HepG2 (cell line): ENCODE results near the gene CNNM1. TPM values are rescaled to one million over a fixed set of nuclear protein-coding genes. Genes with fewer than 3 reads are reported as not detected.

ENCODE experiments used
- ATAC-seq: fragments of 200-7000 bp; cut with Tn5 transposase; 3 replicates; pipeline ENCODE4 v1.9.1; 2020; ENCODE audit warnings: mild to moderate bottlenecking, moderate library complexity
- BruUV-seq: library from RNA; stranded (reverse); fragments of 400-500 nt; replicated peaks from 2 replicates; lab custom pipeline; 2021; lab: Mats Ljungman, UMichigan
- CTCF ChIA-PET: fragments of 300-600 bp; formaldehyde crosslinking; extraction: SDS; loops from one replicate; lab custom pipeline; 2021; ENCODE audit warnings: low total read pairs, inconsistent platforms, low intra/inter-chr PET ratio; lab: Yijun Ruan, JAX
- POLR2A ChIA-PET: fragments of 350-600 bp; sonication (Branson Sonifier 250); formaldehyde crosslinking; loops from one replicate; lab custom pipeline; 2020; ENCODE audit warnings: antibody characterized with exemption, inconsistent platforms; lab: Yijun Ruan, JAX
- DNase-seq: peaks from one replicate; pipeline ENCODE4 v3.0.0-alpha.2; 2015; ENCODE audit warnings: low spot score
- FAIRE-seq: peaks from 3 replicates; lab custom pipeline; 2011; peaks lifted over from hg19 to GRCh38; lab: Jason Lieb, UNC
- H2AFZ ChIP-seq: one replicate; pipeline ENCODE4 v1.6.1; 2011; ENCODE audit warnings: low read length, inconsistent platforms
- H3K27ac ChIP-seq: fragments of 300-600 bp; 3 replicates; pipeline ENCODE4 v1.8.0; 2011; ENCODE audit warnings: mixed run types, mild to moderate bottlenecking, mixed read lengths, low read length, inconsistent platforms; ENCODE audit not compliant: insufficient read depth; ENCODE audit errors: extremely low read length
- H3K27me3 ChIP-seq, 2 experiments: fragments of 200-600 bp in 1 of 2; 2 replicates in 1 of 2; 3 replicates in 1 of 2; pipeline versions ENCODE4 v1.6.0 to v1.8.0; 2011; ENCODE audit warnings: low read length in 2 of 2, mild to moderate bottlenecking in 2 of 2, moderate library complexity in 2 of 2, inconsistent platforms in 1 of 2; ENCODE audit not compliant: insufficient read depth in 2 of 2, control insufficient read depth in 1 of 2
- H3K36me3 ChIP-seq, 2 experiments: fragments of 200-600 bp in 1 of 2; replicated peaks in 1 of 2; 2 replicates in 1 of 2; 3 replicates in 1 of 2; pipeline versions ENCODE4 v1.5.1 to v1.8.0; 2011; ENCODE audit warnings: low read length in 2 of 2, inconsistent platforms in 1 of 2; ENCODE audit not compliant: insufficient read depth in 2 of 2, control insufficient read depth in 1 of 2
- H3K4me1 ChIP-seq: 2 replicates; pipeline ENCODE4 v1.5.1; 2012; ENCODE audit warnings: low read length, inconsistent platforms; ENCODE audit not compliant: insufficient read depth
- H3K4me2 ChIP-seq: 2 replicates; pipeline ENCODE4 v1.6.0; 2011; ENCODE audit warnings: low read depth, low read length, inconsistent platforms
- H3K4me3 ChIP-seq, 3 experiments: fragments of 200-600 bp in 1 of 3; sonication (generic), shearing (Covaris generic) in 1 of 3; replicated peaks in 1 of 3; 2 replicates each; pipeline ENCODE4 v1.5.1; 2011 to 2016; ENCODE audit warnings: low read length in 3 of 3, inconsistent platforms in 2 of 3, low read depth in 2 of 3, mild to moderate bottlenecking in 2 of 3, control low read depth in 1 of 3, mixed read lengths in 1 of 3; ENCODE audit not compliant: insufficient read depth in 1 of 3
- H3K79me2 ChIP-seq: one replicate; pipeline ENCODE4 v1.6.1; 2011; ENCODE audit warnings: low read length, inconsistent platforms; ENCODE audit not compliant: insufficient read depth
- H3K9ac ChIP-seq: 2 replicates; pipeline ENCODE4 v1.6.0; 2011; ENCODE audit warnings: mild to moderate bottlenecking, low read depth, low read length, inconsistent platforms; ENCODE audit not compliant: insufficient read depth
- H3K9me3 ChIP-seq: 2 replicates; pipeline ENCODE4 v1.5.1; 2012; ENCODE audit warnings: mild to moderate bottlenecking, low read length
- H4K20me1 ChIP-seq: 2 replicates; pipeline ENCODE4 v1.6.0; 2011; ENCODE audit warnings: inconsistent platforms, mild to moderate bottlenecking, low read length, moderate library complexity; ENCODE audit not compliant: insufficient read depth
- CBFB ChIP-seq: sonication (generic); formaldehyde crosslinking; IDR thresholded peaks from 2 replicates; pipeline ENCODE4 v1.4.0; 2020; ENCODE audit warnings: missing genetic modification reagents
- DNMT3B ChIP-seq: conservative IDR thresholded peaks from 2 replicates; pipeline ENCODE4 v1.6.1; 2016; ENCODE audit warnings: missing biosample characterization, control low read depth
- MBNL3 ChIP-seq: fragments of 250-450 bp; sonication (Bioruptor Pico); conservative IDR thresholded peaks from 2 replicates; pipeline ENCODE4 v1.8.0; 2022; ENCODE audit warnings: mild to moderate bottlenecking, inconsistent platforms
- RBM39 ChIP-seq: fragments of 200-400 bp; formaldehyde crosslinking; IDR thresholded peaks from one replicate; pipeline ENCODE4 v1.6.1; 2018; ENCODE audit warnings: antibody characterized with exemption, mild to moderate bottlenecking, low read depth, low read length; ENCODE audit not compliant: poor library complexity, severe bottlenecking
- RFX3 ChIP-seq: IDR thresholded peaks from 2 replicates; pipeline ENCODE4 v1.6.1; 2016; ENCODE audit warnings: missing biosample characterization, missing genetic modification reagents
- SALL1 ChIP-seq: sonication (generic); formaldehyde crosslinking; IDR thresholded peaks from 2 replicates; pipeline ENCODE4 v1.8.0; 2022; ENCODE audit warnings: mild to moderate bottlenecking, missing genetic modification reagents
- SMARCC2 ChIP-seq: fragments of 450-650 bp; IDR thresholded peaks from 2 replicates; pipeline ENCODE4 v1.6.1; 2017; ENCODE audit warnings: antibody characterized with exemption, mild to moderate bottlenecking
- SMC3 ChIP-seq: IDR thresholded peaks from 2 replicates; pipeline ENCODE4 v1.6.1; 2011; ENCODE audit warnings: low read length, improper control_type of control experiment
- STAG1 ChIP-seq: sonication (generic); formaldehyde crosslinking; IDR thresholded peaks from 2 replicates; pipeline ENCODE4 v1.4.0; 2020; ENCODE audit warnings: missing genetic modification reagents
- TCF12 ChIP-seq, 2 experiments: fragments of 450-650 bp in 1 of 2; sonication (generic) in 1 of 2; formaldehyde crosslinking in 1 of 2; IDR thresholded peaks; 2 replicates each; pipeline versions ENCODE4 v1.6.1 to v1.8.0; 2017 to 2022; ENCODE audit warnings: antibody characterized with exemption in 1 of 2, mild to moderate bottlenecking in 1 of 2, missing genetic modification reagents in 1 of 2, moderate library complexity in 1 of 2
- TCF7 ChIP-seq: sonication (generic); IDR thresholded peaks from 2 replicates; pipeline ENCODE4 v1.6.1; 2016; ENCODE audit warnings: antibody characterized with exemption, low read depth
- ZBTB1 ChIP-seq: sonication (generic); formaldehyde crosslinking; IDR thresholded peaks from 2 replicates; pipeline ENCODE4 v1.4.0; 2020; ENCODE audit warnings: missing genetic modification reagents, borderline replicate concordance
- ZMYM4 ChIP-seq: sonication (generic); formaldehyde crosslinking; IDR thresholded peaks from 2 replicates; pipeline ENCODE4 v1.8.1; 2023; ENCODE audit warnings: mild to moderate bottlenecking, missing genetic modification reagents
- ZNF17 ChIP-seq: sonication (generic); formaldehyde crosslinking; IDR thresholded peaks from 2 replicates; pipeline ENCODE4 v1.5.0; 2020; ENCODE audit warnings: mild to moderate bottlenecking, missing genetic modification reagents
- ZNF44 ChIP-seq: sonication (generic); formaldehyde crosslinking; IDR thresholded peaks from 2 replicates; pipeline ENCODE4 v1.5.1; 2020; ENCODE audit warnings: mild to moderate bottlenecking, missing genetic modification reagents
- WGBS: methylation state at CpG from one replicate; pipeline ENCODE4 v1.1.6; 2017; ENCODE audit warnings: low lambda C conversion rate; 5-methylcytosine and 5-hydroxymethylcytosine counted together
- in situ Hi-C: cut with HindIII; loops from 2 replicates; pipeline ENCODE4 v1.10.0; 2017; ENCODE audit warnings: low pct_unique_long_range_greater_than_20kb; ENCODE audit not compliant: extremely low pct_ligation_motif_present
- intact Hi-C: fragments of 100-400 bp; cut with micrococcal nuclease; formaldehyde crosslinking; loops from one replicate; pipeline ENCODE4 v1.10.0; 2022; ENCODE audit not compliant: unreplicated experiment
- polyA plus RNA-seq, 8 experiments: library from polyadenylated mRNA; depleted of rRNA in 3 of 8; stranded (reverse) in 7 of 8; unstranded in 1 of 8; fragments of >200 nt; fragmentation: Illumina TruSeq in 4 of 8; extraction: Trizol in 4 of 8; gene quantifications; 2 replicates each; pipeline versions ENCODE4 v1.2.1 to v1.2.3, GENCODE V29; 2011 to 2016; ENCODE audit warnings: low read depth in 4 of 8, missing spikeins in 1 of 8, mixed read lengths in 1 of 8; ENCODE audit not compliant: insufficient read depth in 1 of 8
- total RNA-seq, 5 experiments: library from RNA; depleted of rRNA; stranded (reverse); fragments of >200 nt; fragmentation: Illumina TruSeq; extraction: Trizol; gene quantifications; 2 replicates each; pipeline ENCODE4 v1.2.3, GENCODE V29; 2016; ENCODE audit warnings: low read depth in 1 of 5
- TF ChIP-seq, protein P1 (sequence below): sonication (generic); formaldehyde crosslinking; IDR thresholded peaks from 2 replicates; pipeline ENCODE4 v1.9.0; 2021; ENCODE audit warnings: mild to moderate bottlenecking, missing genetic modification reagents
- TF ChIP-seq, protein P2 (sequence below): sonication (generic); formaldehyde crosslinking; IDR thresholded peaks from 2 replicates; pipeline ENCODE4 v1.5.0; 2020; ENCODE audit warnings: mild to moderate bottlenecking, missing genetic modification reagents, moderate library complexity

The CNNM1 gene
- total and polyA plus RNA-seq, 2 of the 13 experiments (the other 11 are each of a cell fraction or from before 2014, with no cell fraction given): 4.3 to 9.6 TPM

- Histone ChIP-seq H3K9me3 (no peaks in the 10 kb centered on the region), H3K27ac (no peak overlapping the region), H3K4me3 (no peak overlapping the region), H2AFZ (no peak overlapping the region), H4K20me1 (peaks cover 4% of the 10 kb centered on the region; the same call in 1 of the 2 replicates), H3K36me3 (peaks cover 47 to 74% of the 10 kb centered on the region in 2 experiments), H3K27me3 (no peaks in the 10 kb centered on the region), H3K4me2 (no peak overlapping the region), H3K79me2 (peaks cover 16% of the 10 kb centered on the region), H3K9ac (no peak overlapping the region), H3K4me1 (peaks cover 4% of the 10 kb centered on the region)
- in situ Hi-C loops: no loop called here
- DNase-seq (no peak), FAIRE-seq (no peak), ATAC-seq (peak; percentile 54)
- 98% methylated on average over 3 of the region's 3 CpGs for WGBS
- intact Hi-C loops: no loop called here
- BruUV-seq: no TSS peak
- TF ChIP-seq, protein P1, sequence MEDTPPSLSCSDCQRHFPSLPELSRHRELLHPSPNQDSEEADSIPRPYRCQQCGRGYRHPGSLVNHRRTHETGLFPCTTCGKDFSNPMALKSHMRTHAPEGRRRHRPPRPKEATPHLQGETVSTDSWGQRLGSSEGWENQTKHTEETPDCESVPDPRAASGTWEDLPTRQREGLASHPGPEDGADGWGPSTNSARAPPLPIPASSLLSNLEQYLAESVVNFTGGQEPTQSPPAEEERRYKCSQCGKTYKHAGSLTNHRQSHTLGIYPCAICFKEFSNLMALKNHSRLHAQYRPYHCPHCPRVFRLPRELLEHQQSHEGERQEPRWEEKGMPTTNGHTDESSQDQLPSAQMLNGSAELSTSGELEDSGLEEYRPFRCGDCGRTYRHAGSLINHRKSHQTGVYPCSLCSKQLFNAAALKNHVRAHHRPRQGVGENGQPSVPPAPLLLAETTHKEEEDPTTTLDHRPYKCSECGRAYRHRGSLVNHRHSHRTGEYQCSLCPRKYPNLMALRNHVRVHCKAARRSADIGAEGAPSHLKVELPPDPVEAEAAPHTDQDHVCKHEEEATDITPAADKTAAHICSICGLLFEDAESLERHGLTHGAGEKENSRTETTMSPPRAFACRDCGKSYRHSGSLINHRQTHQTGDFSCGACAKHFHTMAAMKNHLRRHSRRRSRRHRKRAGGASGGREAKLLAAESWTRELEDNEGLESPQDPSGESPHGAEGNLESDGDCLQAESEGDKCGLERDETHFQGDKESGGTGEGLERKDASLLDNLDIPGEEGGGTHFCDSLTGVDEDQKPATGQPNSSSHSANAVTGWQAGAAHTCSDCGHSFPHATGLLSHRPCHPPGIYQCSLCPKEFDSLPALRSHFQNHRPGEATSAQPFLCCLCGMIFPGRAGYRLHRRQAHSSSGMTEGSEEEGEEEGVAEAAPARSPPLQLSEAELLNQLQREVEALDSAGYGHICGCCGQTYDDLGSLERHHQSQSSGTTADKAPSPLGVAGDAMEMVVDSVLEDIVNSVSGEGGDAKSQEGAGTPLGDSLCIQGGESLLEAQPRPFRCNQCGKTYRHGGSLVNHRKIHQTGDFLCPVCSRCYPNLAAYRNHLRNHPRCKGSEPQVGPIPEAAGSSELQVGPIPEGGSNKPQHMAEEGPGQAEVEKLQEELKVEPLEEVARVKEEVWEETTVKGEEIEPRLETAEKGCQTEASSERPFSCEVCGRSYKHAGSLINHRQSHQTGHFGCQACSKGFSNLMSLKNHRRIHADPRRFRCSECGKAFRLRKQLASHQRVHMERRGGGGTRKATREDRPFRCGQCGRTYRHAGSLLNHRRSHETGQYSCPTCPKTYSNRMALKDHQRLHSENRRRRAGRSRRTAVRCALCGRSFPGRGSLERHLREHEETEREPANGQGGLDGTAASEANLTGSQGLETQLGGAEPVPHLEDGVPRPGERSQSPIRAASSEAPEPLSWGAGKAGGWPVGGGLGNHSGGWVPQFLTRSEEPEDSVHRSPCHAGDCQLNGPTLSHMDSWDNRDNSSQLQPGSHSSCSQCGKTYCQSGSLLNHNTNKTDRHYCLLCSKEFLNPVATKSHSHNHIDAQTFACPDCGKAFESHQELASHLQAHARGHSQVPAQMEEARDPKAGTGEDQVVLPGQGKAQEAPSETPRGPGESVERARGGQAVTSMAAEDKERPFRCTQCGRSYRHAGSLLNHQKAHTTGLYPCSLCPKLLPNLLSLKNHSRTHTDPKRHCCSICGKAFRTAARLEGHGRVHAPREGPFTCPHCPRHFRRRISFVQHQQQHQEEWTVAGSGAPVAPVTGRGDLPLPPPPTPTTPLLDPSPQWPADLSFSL (CRISPR knock-in tag): no peak
- TF ChIP-seq SMC3: 0 out of 2 replicates have a peak, but pooled peaks have one; percentile 13
- TF ChIP-seq MBNL3 (CRISPR knock-in tag): no peak
- no peak for TF ChIP-seq DNMT3B (CRISPR knock-in tag)
- no peak for TF ChIP-seq RFX3 (CRISPR knock-in tag)
- no peak for TF ChIP-seq SALL1 (CRISPR knock-in tag)
- no peak for TF ChIP-seq SMARCC2
- peak; percentile 29 for TF ChIP-seq STAG1 (CRISPR knock-in tag)
- no peak for TF ChIP-seq TCF12 (IDR thresholded peaks at IDR 0.05)
- TF ChIP-seq TCF12 (CRISPR knock-in tag; IDR thresholded peaks at IDR 0.05): no peak
- TF ChIP-seq TCF7: no peak
- TF ChIP-seq RBM39: no peak
- TF ChIP-seq CBFB (CRISPR knock-in tag): no peak
- no peak for TF ChIP-seq ZNF17 (CRISPR knock-in tag)
- TF ChIP-seq ZMYM4: no peak
- TF ChIP-seq, protein P2, sequence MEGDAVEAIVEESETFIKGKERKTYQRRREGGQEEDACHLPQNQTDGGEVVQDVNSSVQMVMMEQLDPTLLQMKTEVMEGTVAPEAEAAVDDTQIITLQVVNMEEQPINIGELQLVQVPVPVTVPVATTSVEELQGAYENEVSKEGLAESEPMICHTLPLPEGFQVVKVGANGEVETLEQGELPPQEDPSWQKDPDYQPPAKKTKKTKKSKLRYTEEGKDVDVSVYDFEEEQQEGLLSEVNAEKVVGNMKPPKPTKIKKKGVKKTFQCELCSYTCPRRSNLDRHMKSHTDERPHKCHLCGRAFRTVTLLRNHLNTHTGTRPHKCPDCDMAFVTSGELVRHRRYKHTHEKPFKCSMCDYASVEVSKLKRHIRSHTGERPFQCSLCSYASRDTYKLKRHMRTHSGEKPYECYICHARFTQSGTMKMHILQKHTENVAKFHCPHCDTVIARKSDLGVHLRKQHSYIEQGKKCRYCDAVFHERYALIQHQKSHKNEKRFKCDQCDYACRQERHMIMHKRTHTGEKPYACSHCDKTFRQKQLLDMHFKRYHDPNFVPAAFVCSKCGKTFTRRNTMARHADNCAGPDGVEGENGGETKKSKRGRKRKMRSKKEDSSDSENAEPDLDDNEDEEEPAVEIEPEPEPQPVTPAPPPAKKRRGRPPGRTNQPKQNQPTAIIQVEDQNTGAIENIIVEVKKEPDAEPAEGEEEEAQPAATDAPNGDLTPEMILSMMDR (CRISPR knock-in tag): peak; percentile 33
- no peak for TF ChIP-seq ZNF44 (CRISPR knock-in tag)
- TF ChIP-seq ZBTB1 (CRISPR knock-in tag): no peak
- CTCF ChIA-PET: no interaction called here
- POLR2A ChIA-PET: no interaction called here
Measured at GRCh38 chr10:99406149-99406548, 77.0 kb downstream of the CNNM1 start.
